Caco-2 (cell line): ENCODE results near the gene CAMK1D. TPM values are rescaled to one million over a fixed set of nuclear protein-coding genes. Genes with fewer than 3 reads are reported as not detected.

ENCODE experiments used
- BruUV-seq: library from RNA; stranded (reverse); fragments of 400-500 nt; replicated peaks from 2 replicates; lab custom pipeline; 2021; lab: Mats Ljungman, UMichigan
- CTCF ChIA-PET: fragments of 300-600 bp; sonication (Branson Sonifier 250); formaldehyde crosslinking; loops from one replicate; lab custom pipeline; 2022; ENCODE audit warnings: antibody characterized with exemption; lab: Charles Lee
- POLR2A ChIA-PET: fragments of 300-600 bp; sonication (Branson Sonifier 250); formaldehyde crosslinking; loops from one replicate; lab custom pipeline; 2022; ENCODE audit warnings: antibody characterized with exemption; lab: Charles Lee
- DNase-seq, 2 experiments: peaks; one replicate each; pipeline versions ENCODE4 v3.0.0 to v3.0.0-alpha.2; 2020 to 2022
- H3K27me3 ChIP-seq: replicated peaks from 2 replicates; pipeline ENCODE4 v1.6.0; 2011; ENCODE audit warnings: low read length; ENCODE audit not compliant: control insufficient read depth, insufficient read depth
- H3K36me3 ChIP-seq: 2 replicates; pipeline ENCODE4 v1.5.1; 2011; ENCODE audit warnings: low read length; ENCODE audit not compliant: control insufficient read depth, insufficient read depth
- H3K4me1 ChIP-seq: fragments of 250-450 bp; sonication (Bioruptor Pico); 2 replicates; pipeline ENCODE4 v1.5.1; 2020; ENCODE audit warnings: mild to moderate bottlenecking
- H3K4me3 ChIP-seq: 2 replicates; pipeline ENCODE4 v1.5.1; 2011; ENCODE audit warnings: low read depth, mild to moderate bottlenecking, control low read depth, low read length
- H3K9me3 ChIP-seq: fragments of 250-450 bp; sonication (Bioruptor Pico); 2 replicates; pipeline ENCODE4 v1.5.1; 2020; ENCODE audit warnings: mild to moderate bottlenecking, moderate library complexity
- H3K27ac Mint-ChIP-seq: one replicate; pipeline ENCODE4 v1.8.0; 2022; ENCODE audit warnings: mixed read lengths; ENCODE audit not compliant: unreplicated experiment
- H3K27me3 Mint-ChIP-seq: one replicate; pipeline ENCODE4 v1.8.0; 2022; ENCODE audit warnings: mixed read lengths; ENCODE audit not compliant: insufficient read depth, unreplicated experiment
- H3K36me3 Mint-ChIP-seq: one replicate; pipeline ENCODE4 v1.8.0; 2022; ENCODE audit warnings: mild to moderate bottlenecking, mixed read lengths; ENCODE audit not compliant: insufficient read depth, unreplicated experiment
- H3K4me1 Mint-ChIP-seq: one replicate; pipeline ENCODE4 v1.8.0; 2022; ENCODE audit warnings: low read depth, mixed read lengths; ENCODE audit not compliant: unreplicated experiment
- H3K4me3 Mint-ChIP-seq: one replicate; pipeline ENCODE4 v1.8.0; 2022; ENCODE audit warnings: mild to moderate bottlenecking, moderate library complexity, mixed read lengths; ENCODE audit not compliant: unreplicated experiment
- H3K9me3 Mint-ChIP-seq: one replicate; pipeline ENCODE4 v1.8.0; 2022; ENCODE audit warnings: mixed read lengths; ENCODE audit not compliant: unreplicated experiment
- CTCF ChIP-seq, 2 experiments: fragments of 200-600 bp in 1 of 2; IDR thresholded peaks; 1 replicate in 1 of 2; 2 replicates in 1 of 2; pipeline versions ENCODE4 v1.5.1 to v1.8.0; 2011 to 2022; ENCODE audit warnings: antibody characterized with exemption in 1 of 2, control low read depth in 1 of 2, inconsistent platforms in 1 of 2, low read depth in 1 of 2, low read length in 1 of 2, mild to moderate bottlenecking in 1 of 2, moderate library complexity in 1 of 2; ENCODE audit not compliant: insufficient read depth in 1 of 2, severe bottlenecking in 1 of 2, unreplicated experiment in 1 of 2
- intact Hi-C: fragments of 100-400 bp; cut with micrococcal nuclease; formaldehyde crosslinking; loops from one replicate; pipeline ENCODE4 v1.10.0; 2022; ENCODE audit not compliant: unreplicated experiment
- total RNA-seq: library from RNA; stranded (reverse); gene quantifications from 2 replicates; pipeline ENCODE4 v1.2.3, GENCODE V29; 2022

CAMK1D gene
- total RNA-seq, 1 experiment from 2014 or later = 10.9 TPM

GRCh38 chr10:12658526-12658925 is 309.2 kb downstream of the CAMK1D start:
- ChIA-PET POLR2A (no interaction called here), CTCF (no interaction called here)
- Histone ChIP-seq H3K36me3 (no peaks in the 10 kb centered on the region), H3K4me1 (no peaks in the 10 kb centered on the region), H3K9me3 (0 out of 2 replicates have a peak, but pooled peaks cover 15% of the 10 kb centered on the region), H3K27me3 (no peaks in the 10 kb centered on the region), H3K4me3 (no peak overlapping the region)
- no TSS peak for BruUV-seq
- H3K27me3 Mint-ChIP-seq = no peaks in the 10 kb centered on the region
- H3K36me3 Mint-ChIP-seq = no peaks in the 10 kb centered on the region
- TF ChIP-seq CTCF (IDR thresholded peaks at IDR 0.05; ENCODE audit: insufficient read depth in 1 of 2, low read depth in 1 of 2, low read length in 1 of 2, severe bottlenecking in 1 of 2, unreplicated experiment in 1 of 2) = no peak
- no peaks in the 10 kb centered on the region for H3K4me1 Mint-ChIP-seq
- DNase-seq = no peak
- H3K4me3 Mint-ChIP-seq = no peak overlapping the region
- H3K27ac Mint-ChIP-seq = no peak overlapping the region
- peaks cover 9% of the 10 kb centered on the region for H3K9me3 Mint-ChIP-seq
- intact Hi-C loops = no loop called here

- POLR2A ChIA-PET = no interaction called here
- H3K9me3 ChIP-seq = 0 out of 2 replicates have a peak, but pooled peaks cover 5% of the 10 kb centered on the region
- no TSS peak for BruUV-seq
- H3K27me3 ChIP-seq = no peaks in the 10 kb centered on the region
- no peak overlapping the region for H3K4me3 ChIP-seq
- Mint-ChIP-seq H3K4me1 (no peaks in the 10 kb centered on the region), H3K27ac (no peak overlapping the region), H3K36me3 (no peaks in the 10 kb centered on the region), H3K9me3 (peaks cover 8% of the 10 kb centered on the region), H3K4me3 (no peak overlapping the region), H3K27me3 (no peaks in the 10 kb centered on the region)
- no peaks in the 10 kb centered on the region for H3K36me3 ChIP-seq
- CTCF ChIA-PET = no interaction called here
- H3K4me1 ChIP-seq = no peaks in the 10 kb centered on the region
- TF ChIP-seq CTCF (IDR thresholded peaks at IDR 0.05; ENCODE audit: insufficient read depth in 1 of 2, low read depth in 1 of 2, low read length in 1 of 2, severe bottlenecking in 1 of 2, unreplicated experiment in 1 of 2) = no peak
- intact Hi-C loops = no loop called here
- no peak for DNase-seq
These were observed 310.4 kb downstream of the CAMK1D start for GRCh38 chr10:12659706-12660105.

GRCh38 chr10:12660812-12661211 is 311.5 kb downstream of the CAMK1D start:
- H3K36me3 ChIP-seq = no peaks in the 10 kb centered on the region
- no peaks in the 10 kb centered on the region for H3K4me1 ChIP-seq
- Mint-ChIP-seq H3K27me3 (no peaks in the 10 kb centered on the region), H3K36me3 (no peaks in the 10 kb centered on the region), H3K27ac (no peak overlapping the region), H3K4me1 (no peaks in the 10 kb centered on the region), H3K9me3 (no peaks in the 10 kb centered on the region), H3K4me3 (no peak overlapping the region)
- CTCF ChIA-PET = no interaction called here
- no peak for TF ChIP-seq CTCF (IDR thresholded peaks at IDR 0.05; ENCODE audit: insufficient read depth in 1 of 2, low read depth in 1 of 2, low read length in 1 of 2, severe bottlenecking in 1 of 2, unreplicated experiment in 1 of 2)
- no peaks in the 10 kb centered on the region for H3K9me3 ChIP-seq
- intact Hi-C loops = no loop called here
- H3K27me3 ChIP-seq = no peaks in the 10 kb centered on the region
- no peak for DNase-seq
- H3K4me3 ChIP-seq = no peak overlapping the region
- no TSS peak for BruUV-seq
- POLR2A ChIA-PET = no interaction called here
